ENCODE data around the gene BRD9.
"Not testable (repeated sequence)": the region's sequence is repeated elsewhere in the genome, so short reads cannot be mapped to it uniquely, and the experiment has no call there.

Gene BRD9

DNA sequence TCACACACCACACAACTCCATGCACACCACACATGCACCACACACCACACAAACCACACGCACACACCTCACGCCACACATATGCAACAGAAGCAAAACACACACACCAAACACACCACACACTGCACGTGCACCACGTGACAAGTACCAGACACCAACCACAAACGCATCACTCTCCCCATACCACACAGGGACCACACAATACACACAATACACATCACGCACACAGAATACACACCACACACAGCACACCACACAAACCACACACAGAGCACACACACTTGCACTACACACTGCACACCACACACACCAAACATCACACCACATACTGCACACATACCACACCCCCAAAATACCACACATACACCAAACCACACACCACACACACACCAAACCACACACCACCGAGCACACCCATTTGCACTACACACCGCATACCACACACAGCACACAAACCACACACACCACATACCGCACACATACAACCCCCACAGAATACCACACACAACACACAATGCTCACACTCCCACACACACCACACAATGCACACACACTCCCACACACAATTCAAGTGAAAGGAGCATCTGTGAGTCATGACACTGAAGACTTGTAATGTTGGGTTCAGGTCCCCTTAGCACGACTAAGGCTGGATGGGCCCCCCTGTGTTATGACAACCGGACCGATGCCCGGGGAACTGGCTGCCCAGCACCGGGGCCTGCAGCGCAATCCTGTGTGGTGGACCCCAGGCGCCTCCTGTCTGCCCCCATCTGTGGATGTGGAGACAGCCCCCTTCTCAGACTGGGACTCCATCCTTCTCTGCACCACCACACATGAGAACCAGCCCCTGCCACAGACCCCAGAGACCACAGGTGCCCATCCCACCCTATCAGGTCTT is 35.8 kb downstream of the BRD9 start:
- DNase-seq (ENCODE audit: low read depth), result no peak

DNA sequence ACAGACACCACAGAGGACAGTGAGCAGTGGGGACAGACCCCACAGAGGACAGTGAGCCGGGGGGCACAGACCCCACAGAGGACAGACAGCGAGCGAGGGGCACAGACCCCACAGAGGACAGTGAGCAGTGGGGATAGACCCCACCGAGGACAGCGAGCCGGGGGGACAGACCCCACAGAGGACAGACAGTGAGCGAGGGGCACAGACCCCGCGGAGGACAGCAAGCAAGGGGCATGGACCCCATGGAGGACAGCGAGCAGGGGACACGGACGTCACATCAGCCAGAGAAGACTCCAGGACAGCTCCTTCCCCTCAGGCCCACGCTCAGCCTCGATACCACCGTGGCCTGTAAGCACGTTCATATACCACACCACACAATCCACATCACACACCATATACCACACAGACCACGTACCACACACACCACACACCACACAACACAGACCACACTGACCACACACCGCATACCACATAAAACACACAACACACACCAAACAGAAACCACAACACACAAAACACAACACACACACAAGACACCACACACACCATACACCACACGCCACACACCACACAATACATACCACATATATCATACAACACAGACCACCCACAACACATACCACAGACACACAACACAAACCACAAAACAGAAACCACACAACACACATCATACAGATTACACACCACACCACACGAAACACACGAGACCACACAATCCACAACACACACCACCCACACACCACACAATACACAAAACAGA is 36.6 kb downstream of the BRD9 start:
- no peak for DNase-seq (ENCODE audit: low read depth)

DNA sequence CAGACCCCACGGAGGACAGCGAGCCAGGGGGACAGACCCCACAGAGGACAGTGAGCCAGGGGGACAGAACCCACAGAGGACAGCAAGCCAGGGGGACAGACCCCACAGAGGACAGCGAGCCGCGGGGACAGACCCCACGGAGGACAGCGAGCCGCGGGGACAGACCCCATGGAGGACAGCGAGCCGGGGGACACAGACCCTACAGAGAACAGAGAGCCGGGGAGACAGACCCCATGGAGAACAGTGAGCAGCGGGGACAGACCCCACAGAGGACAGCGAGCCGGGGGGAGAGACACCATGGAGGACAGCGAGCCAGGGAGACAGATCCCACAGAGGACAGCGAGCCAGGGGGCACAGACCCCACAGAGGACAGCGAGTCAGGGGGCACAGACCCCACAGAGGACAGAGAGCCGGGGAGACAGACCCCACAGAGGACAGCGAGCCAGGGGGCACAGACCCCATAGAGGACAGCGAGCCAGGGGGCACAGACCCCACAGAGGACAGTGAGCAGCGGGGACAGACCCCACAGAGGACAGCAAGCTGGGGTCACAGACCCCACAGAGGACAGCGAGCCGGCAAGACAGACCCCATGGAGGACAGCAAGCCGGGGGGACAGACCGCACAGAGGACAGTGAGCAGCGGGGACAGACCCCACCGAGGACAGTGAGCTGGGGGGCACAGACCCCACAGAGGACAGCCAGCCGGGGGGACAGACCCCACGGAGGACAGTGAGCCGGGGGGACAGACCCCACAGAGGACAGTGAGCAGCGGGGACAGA is 37.4 kb downstream of the BRD9 start:
- DNase-seq (ENCODE audit: low read depth), result no peak

DNA sequence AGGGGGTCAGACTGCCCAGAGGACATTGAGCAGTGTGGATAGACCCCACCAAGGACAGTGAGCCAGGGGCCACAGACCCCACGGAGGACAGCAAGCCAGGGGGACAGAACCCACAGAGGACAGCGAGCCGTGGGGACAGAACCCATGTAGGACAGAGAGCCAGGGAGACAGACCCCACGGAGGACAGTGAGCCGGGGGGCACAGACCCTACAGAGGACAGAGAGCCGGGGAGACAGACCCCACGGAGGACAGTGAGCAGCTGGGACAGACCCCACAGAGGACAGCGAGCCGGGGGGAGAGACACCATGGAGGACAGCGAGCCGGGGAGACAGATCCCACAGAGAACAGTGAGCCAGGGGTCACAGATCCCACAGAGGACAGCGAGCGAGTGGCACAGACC is 38.4 kb downstream of the BRD9 start:
- DNase-seq (ENCODE audit: low read depth), result no peak

DNA sequence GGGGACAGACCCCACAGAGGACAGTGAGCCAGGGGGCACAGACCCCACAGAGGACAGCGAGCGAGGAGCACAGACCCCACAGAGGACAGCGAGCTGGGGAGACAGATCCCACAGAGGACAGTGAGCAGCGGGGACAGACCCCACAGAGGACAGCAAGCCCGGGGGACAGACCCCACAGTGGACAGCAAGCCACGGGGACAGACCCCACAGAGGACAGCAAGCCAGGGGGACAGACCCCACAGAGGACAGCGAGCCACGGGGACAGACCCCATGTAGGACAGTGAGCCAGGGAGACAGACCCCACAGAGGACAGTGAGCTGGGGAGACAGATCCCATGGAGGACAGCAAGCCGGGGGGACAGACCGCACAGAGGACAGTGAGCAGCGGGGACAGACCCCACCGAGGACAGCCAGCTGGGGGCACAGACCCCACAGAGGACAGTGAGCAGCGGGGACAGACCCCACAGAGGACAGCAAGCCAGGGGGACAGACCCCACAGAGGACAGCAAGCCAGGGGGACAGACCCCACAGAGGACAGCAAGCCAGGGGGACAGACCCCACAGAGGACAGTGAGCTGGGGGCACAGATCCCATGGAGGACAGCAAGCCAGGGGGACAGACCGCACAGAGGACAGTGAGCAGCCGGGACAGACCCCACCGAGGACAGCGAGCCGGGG is 39.0 kb downstream of the BRD9 start:
- not testable (repeated sequence) for DNase-seq (ENCODE audit: low read depth)

DNA sequence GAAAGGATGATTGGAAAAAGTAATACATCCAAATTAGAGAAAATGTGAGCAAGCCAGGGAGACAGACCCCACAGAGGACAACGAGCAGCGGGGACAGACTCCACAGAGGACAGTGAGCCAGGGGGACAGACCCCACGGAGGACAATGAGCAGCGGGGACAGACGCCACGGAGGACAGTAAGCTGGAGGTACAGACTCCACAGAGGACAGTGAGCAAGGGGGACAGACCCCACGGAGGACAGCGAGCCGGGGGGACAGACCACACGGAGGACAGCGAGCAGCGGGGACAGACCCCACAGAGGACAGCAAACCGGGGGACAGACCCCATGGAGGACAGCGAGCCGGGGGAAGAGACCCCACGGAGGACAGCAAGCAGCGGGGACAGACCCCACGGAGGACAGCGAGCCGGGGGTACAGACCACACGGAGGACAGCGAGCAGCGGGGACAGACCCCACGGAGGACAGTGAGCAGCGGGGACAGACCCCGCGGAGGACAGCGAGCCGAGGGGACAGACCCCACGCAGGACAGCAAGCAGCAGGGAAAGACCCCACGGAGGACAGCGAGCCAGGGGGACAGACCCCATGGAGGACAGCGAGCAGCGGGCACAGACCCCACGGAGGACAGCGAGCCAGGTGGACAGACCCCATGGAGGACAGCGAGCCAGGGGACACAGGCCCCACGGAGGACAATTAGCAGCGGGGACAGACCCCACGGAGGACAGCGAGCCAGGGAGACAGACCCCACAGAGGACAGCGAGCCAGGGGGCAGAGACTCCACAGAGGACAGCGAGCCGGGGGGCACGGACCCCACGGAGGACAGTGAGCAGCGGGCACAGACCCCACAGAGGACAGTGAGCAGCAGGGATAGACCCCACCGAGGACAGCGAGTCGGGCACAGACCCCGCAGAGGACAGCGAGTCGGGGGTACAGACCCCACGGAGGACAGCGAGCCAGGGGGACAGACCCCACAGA is 39.9 kb downstream of the BRD9 start:
- DNase-seq (ENCODE audit: low read depth), result no peak

DNA sequence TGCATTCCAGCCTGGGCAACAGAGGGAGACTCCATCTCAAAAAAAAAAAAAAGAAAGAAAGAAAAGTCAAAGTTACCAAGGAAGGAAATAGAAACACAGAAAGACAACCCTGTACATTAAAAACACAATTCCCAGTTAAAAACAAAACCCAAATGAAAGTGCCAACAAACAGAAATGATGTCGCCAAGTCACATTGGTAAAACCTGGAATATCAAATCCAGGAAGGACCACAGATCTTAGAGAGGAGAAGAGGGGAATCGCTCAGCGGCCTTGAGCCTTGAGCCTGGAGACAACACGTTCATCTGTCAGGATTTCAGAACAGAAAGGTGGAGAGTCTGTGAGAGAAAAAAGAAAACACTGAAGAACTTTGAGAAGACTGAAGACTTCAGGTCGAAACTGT is 40.6 kb downstream of the BRD9 start:
- DNase-seq (ENCODE audit: low read depth), result no peak

DNA sequence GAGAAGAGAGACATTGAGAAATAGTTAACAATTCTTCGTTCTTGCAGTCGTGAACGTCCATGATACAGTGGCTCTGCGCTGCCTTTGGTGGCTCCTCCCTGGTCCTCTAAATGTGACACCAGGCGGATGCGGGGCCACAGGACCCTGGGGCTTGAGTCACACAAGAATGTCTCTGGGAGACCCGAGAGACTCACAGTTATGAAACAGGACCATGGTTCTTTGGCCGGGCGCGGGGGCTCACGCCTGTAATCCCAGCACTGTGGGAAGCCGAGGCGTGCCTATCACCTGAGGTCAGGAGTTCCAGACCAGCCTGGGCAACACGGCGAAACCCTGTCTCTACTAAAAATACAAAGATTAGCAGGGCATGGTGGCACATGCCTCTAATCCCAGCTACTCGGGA is 41.0 kb downstream of the BRD9 start:
- no peak for DNase-seq (ENCODE audit: low read depth)

DNA sequence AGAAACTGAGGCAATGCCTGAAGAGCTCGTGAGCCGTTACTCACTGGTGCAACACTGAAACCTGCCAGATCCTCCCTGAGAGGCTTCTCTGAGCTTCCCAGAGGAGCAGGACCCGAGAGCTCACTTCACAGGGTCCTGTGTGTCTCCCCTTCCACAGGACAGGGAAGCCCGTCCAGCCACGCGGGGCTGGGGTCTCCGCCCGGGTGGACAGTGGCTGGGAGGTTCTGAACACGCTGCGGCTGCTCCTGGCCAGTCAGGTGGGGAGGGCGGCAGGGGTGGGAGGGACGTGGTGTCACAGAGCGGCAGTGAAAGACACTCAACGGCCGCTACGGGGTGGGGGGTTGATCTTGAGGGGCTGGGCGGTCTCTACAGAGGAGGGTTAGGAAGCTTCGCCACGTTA is 41.5 kb downstream of the BRD9 start:
- no peak for DNase-seq (ENCODE audit: low read depth)

DNA sequence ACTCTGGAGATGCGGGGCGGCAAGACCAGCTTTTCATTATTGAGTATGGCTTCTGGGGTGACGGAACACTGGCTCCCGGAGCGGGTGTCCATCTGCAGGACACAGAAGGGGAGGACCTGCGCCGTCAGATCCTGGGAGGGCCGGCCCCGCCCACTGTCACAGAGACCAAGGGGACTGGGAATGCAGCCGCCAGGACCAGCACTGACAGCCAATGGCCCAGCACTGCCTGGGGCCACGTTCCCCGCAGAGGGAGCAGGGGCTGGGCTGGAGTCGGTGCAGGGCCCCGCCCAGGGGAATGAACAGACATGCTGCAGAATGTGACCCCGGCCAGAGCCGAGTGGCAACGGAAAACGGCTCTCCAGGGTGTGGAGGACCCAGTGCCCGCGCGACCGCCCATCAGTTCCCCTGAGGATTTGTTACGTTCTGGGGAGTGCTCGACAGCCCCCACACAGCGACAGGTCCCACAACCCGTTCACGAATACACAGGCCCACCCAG is 42.0 kb downstream of the BRD9 start, which contains the start of gene ZDHHC11:
TSS of gene ZDHHC11 (minus strand) at position 476 of the 496 bp plus-strand sequence. CDS start at position 92, 384 bp downstream.
- DNase-seq (ENCODE audit: low read depth), result no peak

DNA sequence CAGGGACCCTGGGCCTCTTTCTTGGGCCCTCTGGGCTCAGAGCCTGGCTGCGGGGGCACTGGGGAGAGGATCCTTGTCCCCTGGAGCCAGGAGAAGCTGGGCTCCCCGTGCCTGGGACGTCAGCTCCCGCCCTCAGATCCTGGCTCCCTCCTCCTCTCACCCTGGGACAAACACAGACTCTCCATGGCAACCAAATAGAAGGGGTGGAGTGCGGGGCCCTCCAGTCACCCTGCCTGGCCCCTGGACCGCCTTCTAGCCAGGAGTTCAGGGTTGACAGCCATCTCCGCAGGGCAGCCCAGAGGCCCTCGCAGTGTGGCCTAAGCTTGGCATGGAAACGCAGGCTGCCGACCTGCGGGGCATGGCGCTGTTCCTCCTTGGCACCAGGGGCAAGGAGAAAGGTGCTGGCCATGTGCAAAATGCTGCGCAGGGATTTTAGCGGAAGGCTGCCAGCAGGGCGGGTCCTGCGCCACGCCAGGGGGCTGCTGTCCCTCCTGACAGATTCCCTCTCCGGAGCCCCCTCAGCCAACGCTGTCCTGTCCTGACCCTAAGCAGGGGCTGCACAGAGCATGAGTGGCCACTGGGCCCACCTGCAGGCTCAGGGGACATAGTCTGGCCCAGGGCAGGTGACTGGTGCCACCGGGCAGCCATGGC is 42.8 kb downstream of the BRD9 start:
- DNase-seq (ENCODE audit: low read depth), result no peak

DNA sequence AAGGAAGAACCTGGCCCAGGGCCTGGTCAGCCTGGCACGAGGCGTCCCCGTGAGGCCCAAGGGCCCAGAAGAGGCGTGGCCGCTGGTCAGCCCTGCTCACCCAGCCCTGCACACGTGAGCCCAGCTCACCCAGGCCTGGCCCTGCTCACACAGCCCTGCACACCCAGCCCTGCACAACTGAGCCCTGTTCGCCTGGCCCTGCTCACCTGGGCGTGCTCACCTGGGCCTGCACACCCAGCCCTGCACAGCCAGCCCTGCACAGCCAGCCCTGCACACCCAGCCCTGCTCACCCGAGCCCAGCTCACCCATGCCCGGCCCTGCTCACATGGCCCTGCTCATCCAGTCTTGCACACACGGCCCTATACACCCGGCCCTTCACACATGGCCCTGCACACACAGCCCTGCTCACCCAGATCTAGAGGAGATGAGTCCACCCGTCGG is 43.9 kb downstream of the BRD9 start:
- no peak for DNase-seq (ENCODE audit: low read depth)

DNA sequence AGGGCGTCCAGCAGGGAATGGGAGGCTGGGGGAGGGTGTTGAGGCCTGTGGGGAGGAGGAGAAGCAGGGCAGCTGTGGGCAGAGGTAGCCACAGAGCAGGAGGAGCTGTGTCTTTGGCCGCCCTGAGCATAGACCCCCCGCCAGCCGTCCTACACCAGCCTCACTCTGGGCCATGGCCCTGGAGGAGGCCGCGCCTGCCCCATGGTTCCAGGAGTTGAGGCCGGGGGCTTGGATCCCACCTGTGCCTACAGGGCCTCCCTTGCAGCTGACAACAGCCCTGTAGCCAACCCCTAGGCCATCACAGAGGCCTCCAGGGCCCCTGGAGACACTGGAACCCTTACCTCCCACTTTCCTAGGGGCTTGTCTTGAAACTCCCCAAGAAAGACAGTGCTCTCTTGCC is 44.9 kb downstream of the BRD9 start:
- not testable (repeated sequence) for DNase-seq (ENCODE audit: low read depth)

DNA sequence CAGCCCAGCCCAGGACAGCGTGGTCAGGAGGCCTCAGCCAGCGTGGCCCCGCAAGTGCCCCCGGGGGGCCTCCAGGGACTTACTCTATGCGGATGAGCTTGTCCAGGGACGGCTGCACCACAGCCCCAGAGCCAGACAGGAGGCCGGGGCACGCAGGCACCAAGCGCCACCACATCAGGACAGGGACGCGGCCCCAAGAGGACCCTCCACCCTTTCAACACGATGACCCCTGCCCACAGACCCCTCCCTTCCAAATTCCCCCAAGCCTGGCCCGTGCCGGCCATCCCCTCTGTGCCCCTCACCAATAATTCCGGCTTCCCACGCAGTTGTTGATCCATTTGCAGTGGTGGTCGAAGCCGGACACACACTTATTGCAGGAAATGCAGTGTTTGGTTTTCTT is 45.4 kb downstream of the BRD9 start:
- not testable (repeated sequence) for DNase-seq (ENCODE audit: low read depth)

DNA sequence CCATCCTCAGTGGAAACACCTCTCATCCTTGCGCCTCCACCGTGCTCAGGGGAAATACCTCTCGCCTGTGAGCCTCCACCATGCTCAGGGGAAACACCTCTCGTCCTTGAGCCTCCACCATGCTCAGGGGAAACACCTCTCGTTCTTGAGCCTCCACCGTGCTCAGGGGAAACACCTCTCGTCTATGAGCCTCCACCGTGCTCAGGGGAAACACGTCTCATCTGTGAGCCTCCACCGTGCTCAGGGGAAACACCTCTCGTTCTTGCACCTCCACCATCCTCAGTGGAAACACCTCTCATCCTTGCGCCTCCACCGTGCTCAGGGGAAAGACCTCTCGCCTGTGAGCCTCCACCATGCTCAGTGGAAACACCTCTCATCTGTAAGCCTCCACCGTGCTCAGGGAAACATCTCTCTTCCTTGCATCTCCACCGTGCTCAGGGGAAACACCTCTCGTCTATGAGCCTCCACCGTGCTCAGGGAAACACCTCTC is 46.0 kb downstream of the BRD9 start:
- DNase-seq (ENCODE audit: low read depth), result not testable (repeated sequence)

DNA sequence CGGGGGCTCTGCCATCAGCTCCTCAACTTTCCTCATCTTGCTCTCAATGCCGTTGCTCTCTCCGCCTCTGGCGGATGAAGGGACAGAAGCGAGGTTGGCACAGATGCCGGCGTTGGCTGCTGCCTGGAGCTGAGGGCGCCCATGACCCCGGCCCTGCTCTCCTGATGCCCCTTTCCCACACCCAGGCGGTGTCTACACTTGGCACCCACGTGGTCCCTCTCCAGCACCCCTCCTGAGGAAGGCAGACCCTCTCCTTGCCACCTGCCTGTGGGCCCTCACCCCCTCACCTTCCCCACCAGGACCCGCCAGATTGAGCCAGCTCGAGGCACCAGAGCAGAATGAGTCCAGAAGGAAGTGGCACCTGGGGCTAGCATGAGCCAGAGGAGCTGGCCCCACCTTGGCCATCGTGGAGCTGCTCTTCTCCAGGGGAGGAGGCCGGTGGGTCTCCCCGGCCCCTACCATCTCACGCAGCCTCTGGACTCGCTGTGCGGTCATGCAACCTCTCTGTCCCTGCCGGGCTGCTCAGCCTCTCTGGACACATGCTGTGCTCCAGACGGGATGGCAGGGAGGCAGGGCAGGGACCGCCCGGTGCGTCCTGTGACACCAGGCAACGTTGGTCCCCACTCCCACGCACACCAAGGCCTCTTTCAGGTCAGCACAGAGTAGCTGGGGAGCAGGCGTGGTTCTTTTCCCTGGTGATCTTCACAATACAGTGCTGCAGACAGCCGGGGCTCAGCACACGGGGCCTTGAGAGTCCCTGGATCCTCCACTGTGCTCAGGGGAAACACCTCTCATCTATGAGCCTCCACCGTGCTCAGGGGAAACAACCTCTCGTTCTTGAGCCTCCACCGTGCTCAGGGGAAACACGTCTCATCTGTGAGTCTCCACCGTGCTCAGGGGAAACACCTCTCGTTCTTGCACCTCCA is 46.7 kb downstream of the BRD9 start:
- not testable (repeated sequence) for DNase-seq (ENCODE audit: low read depth)

DNA sequence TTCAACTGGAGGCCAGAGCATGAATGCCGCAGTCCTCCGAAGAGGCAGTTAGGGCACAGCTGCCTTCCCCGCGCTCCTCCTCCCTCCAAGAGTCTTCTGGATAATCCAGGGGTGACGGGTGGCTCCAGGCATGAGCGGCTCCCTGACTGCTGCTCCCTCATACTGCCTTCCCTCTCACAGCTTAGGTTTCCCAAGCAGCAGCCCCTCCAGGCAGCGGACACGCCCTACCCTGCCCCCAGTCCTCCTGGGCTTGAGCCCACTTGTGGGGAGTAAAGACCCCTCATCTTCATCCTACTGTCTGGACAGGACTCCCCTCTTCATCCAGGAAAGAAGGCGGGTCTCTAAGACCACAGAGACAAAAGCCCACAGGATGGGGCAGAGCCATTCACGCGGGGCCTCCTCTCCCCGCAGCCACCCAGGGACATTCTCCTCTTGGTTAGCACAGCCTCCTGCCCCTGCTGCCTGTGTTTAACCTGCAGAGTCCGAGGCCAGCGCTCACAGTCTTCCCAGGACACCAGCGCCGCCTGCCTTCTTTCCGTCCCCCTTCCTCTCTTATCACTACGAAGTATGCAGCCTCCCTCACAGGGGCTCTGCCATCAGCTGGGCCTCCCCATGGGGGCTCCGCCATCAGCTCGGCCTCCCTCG is 47.4 kb downstream of the BRD9 start:
- DNase-seq (ENCODE audit: low read depth), result not testable (repeated sequence)

DNA sequence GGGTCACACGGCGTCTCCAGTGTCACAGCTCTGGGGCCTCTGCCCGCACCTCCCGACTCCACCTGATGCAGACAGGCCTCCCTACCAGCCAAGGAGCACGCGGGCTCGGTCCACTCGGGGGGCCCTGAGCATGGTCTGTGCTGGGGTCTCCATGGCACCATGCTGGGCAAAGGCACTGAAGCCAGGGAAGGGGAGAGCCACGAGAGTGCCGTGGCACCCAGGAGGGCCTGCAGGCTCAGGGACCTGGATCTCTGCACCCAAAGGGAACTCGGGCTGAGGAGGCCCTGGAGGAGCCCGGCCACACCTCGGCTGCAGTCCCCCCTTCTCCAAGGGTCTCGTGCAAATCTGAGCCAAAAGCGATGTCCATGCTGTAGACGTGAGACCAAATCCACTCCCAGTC is 48.2 kb downstream of the BRD9 start:
- not testable (repeated sequence) for DNase-seq (ENCODE audit: low read depth)
